DND-41 (cell line): ENCODE results near the gene CCDC154.

ENCODE experiments used
- ATAC-seq: fragments of 200-7000 bp; cut with Tn5 transposase; 3 replicates; pipeline ENCODE4 v1.9.1; 2021; ENCODE audit warnings: low read depth; ENCODE audit not compliant: insufficient read depth
- DNase-seq: peaks from one replicate; pipeline ENCODE4 v3.0.0-alpha.2; 2020
- H2AFZ ChIP-seq: 2 replicates; pipeline ENCODE4 v1.6.0; 2012; ENCODE audit warnings: low read depth, low read length
- H3K27ac ChIP-seq: 2 replicates; pipeline ENCODE4 v1.5.1; 2012; ENCODE audit warnings: low read length, inconsistent platforms
- H3K27me3 ChIP-seq: fragments of 200-600 bp; sonication (generic); 2 replicates; pipeline ENCODE4 v1.6.0; 2012; ENCODE audit warnings: low read length, mild to moderate bottlenecking, inconsistent platforms; ENCODE audit not compliant: insufficient read depth, poor library complexity
- H3K36me3 ChIP-seq: 2 replicates; pipeline ENCODE4 v1.5.1; 2012; ENCODE audit warnings: low read length, inconsistent platforms; ENCODE audit not compliant: insufficient read depth
- H3K4me1 ChIP-seq: 2 replicates; pipeline ENCODE4 v1.5.1; 2012; ENCODE audit warnings: mild to moderate bottlenecking, low read length; ENCODE audit not compliant: insufficient read depth
- H3K4me2 ChIP-seq: 2 replicates; pipeline ENCODE4 v1.6.0; 2012; ENCODE audit warnings: mild to moderate bottlenecking, moderate library complexity, low read length, inconsistent platforms; ENCODE audit not compliant: insufficient read depth
- H3K4me3 ChIP-seq, 2 experiments: fragments of 200-600 bp in 1 of 2; shearing (Covaris generic) in 1 of 2; 2 replicates each; pipeline ENCODE4 v1.5.1; 2012 to 2016; ENCODE audit warnings: inconsistent platforms in 2 of 2, low read length in 2 of 2, mild to moderate bottlenecking in 2 of 2, low read depth in 1 of 2, moderate library complexity in 1 of 2
- H3K79me2 ChIP-seq: 2 replicates; pipeline ENCODE4 v1.6.0; 2012; ENCODE audit warnings: low read length, inconsistent platforms; ENCODE audit not compliant: insufficient read depth
- H3K9ac ChIP-seq: 2 replicates; pipeline ENCODE4 v1.6.0; 2012; ENCODE audit warnings: low read depth, mild to moderate bottlenecking, inconsistent platforms, low read length, moderate library complexity
- H3K9me3 ChIP-seq: 2 replicates; pipeline ENCODE4 v1.5.1; 2012; ENCODE audit warnings: low read length, moderate library complexity, mild to moderate bottlenecking, inconsistent platforms; ENCODE audit not compliant: insufficient read depth, severe bottlenecking
- H4K20me1 ChIP-seq: 2 replicates; pipeline ENCODE4 v1.6.0; 2012; ENCODE audit warnings: low read length; ENCODE audit not compliant: insufficient read depth
- EZH2 ChIP-seq: IDR thresholded peaks from 3 replicates; pipeline ENCODE4 v1.6.1; 2012; ENCODE audit warnings: borderline replicate concordance, low read depth, mild to moderate bottlenecking, moderate library complexity, low read length, inconsistent platforms; ENCODE audit not compliant: severe bottlenecking
- TF ChIP-seq, protein P1 (sequence below): IDR thresholded peaks from 2 replicates; pipeline ENCODE4 v1.5.1; 2012; ENCODE audit warnings: borderline replicate concordance, low read length, moderate library complexity, mild to moderate bottlenecking; ENCODE audit not compliant: poor library complexity, severe bottlenecking; ENCODE audit errors: extremely low read depth

CCDC154 gene

DNA sequence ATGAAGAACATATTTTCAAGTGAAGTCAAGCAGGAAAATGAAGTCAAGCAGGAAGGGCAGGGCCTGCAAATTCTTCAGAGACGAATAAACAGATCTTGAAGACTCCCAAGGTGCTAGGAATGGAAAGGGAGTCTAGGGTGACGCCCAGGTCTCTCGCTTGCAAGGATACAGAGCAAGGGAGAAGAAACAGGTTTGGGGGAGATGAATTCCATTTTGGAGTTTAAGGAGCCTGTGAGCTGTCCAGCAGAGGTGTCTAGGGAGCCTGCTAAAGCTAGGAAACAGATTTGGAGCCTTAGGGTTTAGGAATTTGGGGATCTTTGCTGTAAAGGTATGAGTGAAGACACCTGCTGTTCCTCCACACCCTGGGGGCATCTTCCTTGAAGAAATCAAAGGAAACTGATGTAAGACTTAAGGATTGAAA lies 27.8 kb downstream of the CCDC154 start:
- Histone ChIP-seq H3K27ac (no peak overlapping the region), H3K9ac (no peak overlapping the region), H3K79me2 (peaks cover 53% of the 10 kb centered on the region), H3K27me3 (no peaks in the 10 kb centered on the region), H3K36me3 (peaks cover 26% of the 10 kb centered on the region), H3K4me3 (no peak overlapping the region), H3K4me2 (no peak overlapping the region), H2AFZ (no peak overlapping the region), H3K4me1 (peaks cover 56% of the 10 kb centered on the region), H4K20me1 (peaks cover 16% of the 10 kb centered on the region), H3K9me3 (no peaks in the 10 kb centered on the region)
- DNase-seq (no peak), ATAC-seq (no peak)
- no peak for TF ChIP-seq EZH2
- TF ChIP-seq, protein P1, sequence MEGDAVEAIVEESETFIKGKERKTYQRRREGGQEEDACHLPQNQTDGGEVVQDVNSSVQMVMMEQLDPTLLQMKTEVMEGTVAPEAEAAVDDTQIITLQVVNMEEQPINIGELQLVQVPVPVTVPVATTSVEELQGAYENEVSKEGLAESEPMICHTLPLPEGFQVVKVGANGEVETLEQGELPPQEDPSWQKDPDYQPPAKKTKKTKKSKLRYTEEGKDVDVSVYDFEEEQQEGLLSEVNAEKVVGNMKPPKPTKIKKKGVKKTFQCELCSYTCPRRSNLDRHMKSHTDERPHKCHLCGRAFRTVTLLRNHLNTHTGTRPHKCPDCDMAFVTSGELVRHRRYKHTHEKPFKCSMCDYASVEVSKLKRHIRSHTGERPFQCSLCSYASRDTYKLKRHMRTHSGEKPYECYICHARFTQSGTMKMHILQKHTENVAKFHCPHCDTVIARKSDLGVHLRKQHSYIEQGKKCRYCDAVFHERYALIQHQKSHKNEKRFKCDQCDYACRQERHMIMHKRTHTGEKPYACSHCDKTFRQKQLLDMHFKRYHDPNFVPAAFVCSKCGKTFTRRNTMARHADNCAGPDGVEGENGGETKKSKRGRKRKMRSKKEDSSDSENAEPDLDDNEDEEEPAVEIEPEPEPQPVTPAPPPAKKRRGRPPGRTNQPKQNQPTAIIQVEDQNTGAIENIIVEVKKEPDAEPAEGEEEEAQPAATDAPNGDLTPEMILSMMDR, result no peak

DNA sequence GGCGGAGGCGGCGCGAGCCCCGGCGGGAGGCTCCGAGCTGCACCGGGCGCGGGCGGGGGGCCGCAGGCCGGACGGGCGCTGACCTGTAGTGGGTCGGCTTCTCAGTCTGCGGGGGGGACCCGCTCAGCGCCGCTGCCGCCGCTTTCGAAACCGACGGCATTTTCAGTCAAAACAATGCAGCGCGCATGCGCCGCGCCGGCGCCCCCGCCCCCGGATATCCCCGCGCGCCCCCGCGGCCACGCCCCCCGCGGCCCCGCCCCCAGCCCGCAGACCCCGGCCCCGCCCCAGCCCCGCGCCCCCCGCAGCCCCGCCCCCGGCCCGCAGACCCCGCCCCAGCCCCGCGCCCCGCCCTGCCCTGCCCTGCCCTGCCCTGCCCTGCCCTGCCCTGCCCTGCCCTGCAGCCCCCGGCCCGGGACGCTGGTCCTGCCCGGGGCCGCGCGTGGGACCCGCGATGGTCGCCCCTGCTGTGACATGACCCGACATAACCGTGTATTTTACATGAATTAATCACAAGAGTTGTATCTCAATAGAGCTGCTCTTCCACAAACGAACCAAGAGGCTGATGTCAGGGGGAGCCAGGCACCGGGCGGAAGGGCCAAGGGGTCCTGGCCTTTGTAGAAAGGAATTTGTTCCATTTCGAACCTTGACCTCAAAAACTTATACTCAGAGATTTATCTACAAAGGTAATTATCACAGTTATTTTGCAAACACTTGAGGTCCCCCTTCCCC lies 29.7 kb downstream of the CCDC154 start, which contains the start of gene UNKL:
Gene UNKL (minus strand): TSS at position 173 of the 729 bp plus-strand sequence. CDS start 13 bp downstream, at position 160.
- TF ChIP-seq, protein P1, result no peak
- no peak for TF ChIP-seq EZH2
- Histone ChIP-seq H3K79me2 (peaks cover 55% of the 10 kb centered on the region), H3K4me2 (peak within 1 kb of the TSS; percentile 80), H3K27me3 (no peaks in the 10 kb centered on the region), H3K36me3 (peaks cover 28% of the 10 kb centered on the region), H3K4me3 (peak within 1 kb of the TSS; percentile 76 to 96), H3K4me1 (peaks cover 47% of the 10 kb centered on the region), H3K9ac (peak within 1 kb of the TSS; percentile 84), H2AFZ (peak within 1 kb of the TSS; percentile 78), H3K9me3 (no peaks in the 10 kb centered on the region), H4K20me1 (peaks cover 9% of the 10 kb centered on the region), H3K27ac (peak within 1 kb of the TSS; percentile 65)
- peak; percentile 56 for ATAC-seq
- peak; percentile 83 for DNase-seq

DNA sequence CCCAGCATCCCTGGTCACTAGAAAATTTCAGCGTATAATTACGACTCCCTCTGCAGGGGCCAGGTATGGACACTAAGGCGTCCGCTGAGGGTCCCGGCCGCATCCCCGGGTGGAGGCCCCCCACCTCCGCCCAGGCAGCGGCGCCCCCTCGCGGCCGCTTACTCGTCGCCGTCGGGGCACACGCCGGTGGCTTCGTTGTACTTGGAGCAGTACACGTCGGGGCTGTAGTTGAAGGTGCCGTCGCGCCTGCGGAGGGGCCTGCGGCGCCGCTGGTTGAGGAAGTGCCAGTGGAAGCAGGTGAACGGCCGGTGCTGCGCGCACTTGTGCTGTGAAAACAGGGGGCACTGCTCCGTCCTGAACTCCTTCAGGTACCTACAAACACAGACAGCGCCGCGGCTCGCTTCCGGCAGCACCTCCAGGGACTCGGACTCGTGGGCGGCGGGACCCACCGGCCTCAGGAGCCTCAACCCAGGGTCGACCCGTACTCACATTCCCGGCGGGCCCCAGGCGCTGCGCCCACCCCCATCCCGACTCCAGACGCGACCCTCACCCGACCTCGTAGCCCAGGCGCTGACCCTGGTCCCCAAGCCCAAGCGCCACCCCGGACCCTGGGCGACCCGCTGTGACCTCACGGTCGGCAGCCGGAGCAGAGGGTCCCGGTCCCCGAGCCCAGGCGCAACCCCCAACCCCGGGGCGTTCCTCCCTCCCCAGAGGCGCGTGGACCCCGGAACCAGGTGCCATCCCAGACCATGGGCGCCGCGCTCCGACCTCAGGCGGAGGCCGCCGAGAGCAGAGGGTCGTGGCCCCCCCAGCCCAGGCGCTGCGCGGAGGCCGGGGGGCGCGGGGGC lies 30.4 kb downstream of the CCDC154 start:
- H3K36me3 ChIP-seq, result peaks cover 28% of the 10 kb centered on the region
- peak overlapping the region; percentile 78 for H2AFZ ChIP-seq
- H3K79me2 ChIP-seq, result peaks cover 50% of the 10 kb centered on the region
- H3K4me3 ChIP-seq, result peak overlapping the region; percentile 76 to 96
- H3K27ac ChIP-seq, result peak overlapping the region; percentile 65
- H3K4me1 ChIP-seq, result peaks cover 42% of the 10 kb centered on the region
- peaks cover 16% of the 10 kb centered on the region for H4K20me1 ChIP-seq
- ATAC-seq (peak; percentile 79), DNase-seq (peak; percentile 75)
- H3K27me3 ChIP-seq, result no peaks in the 10 kb centered on the region
- no peaks in the 10 kb centered on the region for H3K9me3 ChIP-seq
- peak overlapping the region; percentile 80 for H3K4me2 ChIP-seq
- no peak for TF ChIP-seq EZH2
- TF ChIP-seq, protein P1, result peak; percentile 80
- peak overlapping the region; percentile 84 for H3K9ac ChIP-seq
